H9 (cell line): ENCODE measurements around the gene SPRTN. TPM values are rescaled to one million over a fixed set of nuclear protein-coding genes. Genes with fewer than 3 reads are reported as not detected.

Experiments used
- DNase-seq: peaks from one replicate; pipeline ENCODE4 v3.0.0-alpha.2; 2017
- H2AFZ ChIP-seq: one replicate; pipeline ENCODE4 v1.6.1; 2013; ENCODE audit warnings: mild to moderate bottlenecking, low read length, control low read depth, moderate library complexity
- H2AK5ac ChIP-seq: 2 replicates; pipeline ENCODE4 v1.6.1; 2013; ENCODE audit warnings: low read length, control low read depth, mixed read lengths; ENCODE audit not compliant: insufficient read length
- H2BK120ac ChIP-seq: one replicate; pipeline ENCODE4 v1.6.1; 2013; ENCODE audit warnings: low read depth, mild to moderate bottlenecking, low read length, control low read depth, inconsistent platforms; ENCODE audit not compliant: poor library complexity, severe bottlenecking
- H2BK12ac ChIP-seq: 2 replicates; pipeline ENCODE4 v1.6.1; 2013; ENCODE audit warnings: low read length, control low read depth, mixed read lengths, low read depth; ENCODE audit not compliant: insufficient read length
- H2BK15ac ChIP-seq: 2 replicates; pipeline ENCODE4 v1.6.1; 2013; ENCODE audit warnings: low read depth, low read length, control low read depth
- H2BK20ac ChIP-seq: one replicate; pipeline ENCODE4 v1.6.1; 2013; ENCODE audit warnings: low read depth, mild to moderate bottlenecking, low read length, control low read depth, inconsistent platforms; ENCODE audit not compliant: poor library complexity, severe bottlenecking
- H2BK5ac ChIP-seq: 2 replicates; pipeline ENCODE4 v1.6.1; 2013; ENCODE audit warnings: low read length, control low read depth, mixed read lengths; ENCODE audit not compliant: insufficient read length
- H3K14ac ChIP-seq: 2 replicates; pipeline ENCODE4 v1.6.1; 2013; ENCODE audit warnings: low read length, control low read depth; ENCODE audit not compliant: insufficient read depth
- H3K18ac ChIP-seq: 2 replicates; pipeline ENCODE4 v1.6.1; 2013; ENCODE audit warnings: low read depth, mild to moderate bottlenecking, mixed read lengths, low read length, control low read depth; ENCODE audit not compliant: insufficient read length
- H3K23ac ChIP-seq: 2 replicates; pipeline ENCODE4 v1.6.1; 2013; ENCODE audit warnings: low read length, control low read depth, mixed read lengths, low read depth; ENCODE audit not compliant: insufficient read length
- H3K23me2 ChIP-seq: 2 replicates; pipeline ENCODE4 v1.6.1; 2013; ENCODE audit warnings: low read depth, mild to moderate bottlenecking, mixed read lengths, low read length, control low read depth; ENCODE audit not compliant: insufficient read length, poor library complexity, severe bottlenecking
- H3K27ac ChIP-seq: 2 replicates; pipeline ENCODE4 v1.5.1; 2013; ENCODE audit warnings: low read length, control low read depth, mixed read lengths, low read depth; ENCODE audit not compliant: insufficient read length
- H3K27me3 ChIP-seq: 2 replicates; pipeline ENCODE4 v1.6.1; 2013; ENCODE audit warnings: low read length, control low read depth, inconsistent platforms; ENCODE audit not compliant: insufficient read depth
- H3K4ac ChIP-seq: 2 replicates; pipeline ENCODE4 v1.6.1; 2013; ENCODE audit warnings: low read depth, mild to moderate bottlenecking, control low read depth, inconsistent platforms, low read length, moderate library complexity
- H3K4me1 ChIP-seq: 2 replicates; pipeline ENCODE4 v1.6.1; 2013; ENCODE audit warnings: low read length, control low read depth, inconsistent platforms; ENCODE audit not compliant: insufficient read depth
- H3K4me2 ChIP-seq: 2 replicates; pipeline ENCODE4 v1.6.1; 2013; ENCODE audit warnings: low read length, control low read depth, mixed read lengths; ENCODE audit not compliant: insufficient read length, insufficient read depth
- H3K56ac ChIP-seq: 2 replicates; pipeline ENCODE4 v1.6.1; 2013; ENCODE audit warnings: low read depth, mild to moderate bottlenecking, mixed read lengths, low read length, control low read depth; ENCODE audit not compliant: insufficient read length
- H3K79me1 ChIP-seq: 2 replicates; pipeline ENCODE4 v1.6.1; 2013; ENCODE audit warnings: low read depth, mild to moderate bottlenecking, moderate library complexity, low read length, control low read depth, inconsistent platforms; ENCODE audit not compliant: insufficient read depth, poor library complexity, severe bottlenecking
- H3K79me2 ChIP-seq: 2 replicates; pipeline ENCODE4 v1.6.1; 2013; ENCODE audit warnings: low read length, control low read depth, inconsistent platforms; ENCODE audit not compliant: insufficient read depth
- H3K9ac ChIP-seq: 2 replicates; pipeline ENCODE4 v1.6.1; 2013; ENCODE audit warnings: low read length, control low read depth, mixed read lengths; ENCODE audit not compliant: insufficient read length; ENCODE audit errors: extremely low read depth
- H3K9me3 ChIP-seq: one replicate; pipeline ENCODE4 v1.6.1; 2013; ENCODE audit warnings: low read depth, low read length, inconsistent platforms; ENCODE audit not compliant: control insufficient read depth
- H3T11ph ChIP-seq: one replicate; pipeline ENCODE4 v1.6.1; 2013; ENCODE audit warnings: mild to moderate bottlenecking, low read length, control low read depth, inconsistent platforms
- H4K20me1 ChIP-seq: one replicate; pipeline ENCODE4 v1.6.1; 2013; ENCODE audit not compliant: control insufficient read depth, insufficient read length, insufficient read depth
- H4K5ac ChIP-seq: 2 replicates; pipeline ENCODE4 v1.6.1; 2013; ENCODE audit warnings: low read depth, mild to moderate bottlenecking, mixed read lengths, low read length, control low read depth; ENCODE audit not compliant: insufficient read length
- H4K8ac ChIP-seq: replicated peaks from 2 replicates; pipeline ENCODE4 v1.6.1; 2013; ENCODE audit warnings: low read length, control low read depth, mixed read lengths, low read depth; ENCODE audit not compliant: insufficient read length
- H4K91ac ChIP-seq: 2 replicates; pipeline ENCODE4 v1.6.1; 2013; ENCODE audit warnings: low read depth, mild to moderate bottlenecking, moderate library complexity, mixed read lengths, low read length, control low read depth; ENCODE audit not compliant: insufficient read length
- H3K27ac Mint-ChIP-seq, 3 experiments: 2 replicates in 2 of 3; 3 replicates in 1 of 3; pipeline ENCODE4 v1.8.0; 2020 to 2021; ENCODE audit warnings: mixed read lengths in 3 of 3, mild to moderate bottlenecking in 1 of 3, moderate library complexity in 1 of 3
- H3K27me3 Mint-ChIP-seq: 2 replicates; pipeline ENCODE4 v1.8.0; 2021; ENCODE audit warnings: low read depth, mild to moderate bottlenecking, moderate library complexity, mixed read lengths
- H3K36me3 Mint-ChIP-seq, 3 experiments: 2 replicates in 2 of 3; 3 replicates in 1 of 3; pipeline ENCODE4 v1.8.0; 2020 to 2021; ENCODE audit warnings: low read depth in 3 of 3, mixed read lengths in 3 of 3; ENCODE audit not compliant: insufficient read depth in 1 of 3
- H3K4me1 Mint-ChIP-seq, 2 experiments: 2 replicates each; pipeline ENCODE4 v1.8.0; 2020; ENCODE audit warnings: mixed read lengths in 2 of 2
- H3K4me3 Mint-ChIP-seq, 2 experiments: 2 replicates in 1 of 2; 3 replicates in 1 of 2; pipeline ENCODE4 v1.8.0; 2020 to 2021; ENCODE audit warnings: mild to moderate bottlenecking in 2 of 2, mixed read lengths in 2 of 2, moderate library complexity in 1 of 2
- H3K9me3 Mint-ChIP-seq, 2 experiments: 2 replicates in 1 of 2; 3 replicates in 1 of 2; pipeline ENCODE4 v1.8.0; 2020; ENCODE audit warnings: mild to moderate bottlenecking in 2 of 2, mixed read lengths in 2 of 2, moderate library complexity in 1 of 2
- CTCF ChIP-seq: fragments of 200-600 bp; sonication (generic); conservative IDR thresholded peaks from 3 replicates; pipeline ENCODE4 v1.8.0; 2021; ENCODE audit warnings: antibody characterized with exemption, mild to moderate bottlenecking
- WGBS: extraction: QIAGEN DNeasy Blood & Tissue Kit; methylation state at CpG from one replicate; pipeline ENCODE4 v1.1.7; 2013; ENCODE audit warnings: missing lambda C conversion rate, low lambda C conversion rate, mixed read lengths; ENCODE audit not compliant: insufficient read length; ENCODE audit errors: extremely low coverage; 5-methylcytosine and 5-hydroxymethylcytosine counted together
- total RNA-seq: library from RNA; stranded (reverse); gene quantifications from 2 replicates; pipeline ENCODE4 v1.2.1, GENCODE V29; 2021

SPRTN gene
- total RNA-seq, 1 experiment from 2014 or later = 14.8 TPM

DNA sequence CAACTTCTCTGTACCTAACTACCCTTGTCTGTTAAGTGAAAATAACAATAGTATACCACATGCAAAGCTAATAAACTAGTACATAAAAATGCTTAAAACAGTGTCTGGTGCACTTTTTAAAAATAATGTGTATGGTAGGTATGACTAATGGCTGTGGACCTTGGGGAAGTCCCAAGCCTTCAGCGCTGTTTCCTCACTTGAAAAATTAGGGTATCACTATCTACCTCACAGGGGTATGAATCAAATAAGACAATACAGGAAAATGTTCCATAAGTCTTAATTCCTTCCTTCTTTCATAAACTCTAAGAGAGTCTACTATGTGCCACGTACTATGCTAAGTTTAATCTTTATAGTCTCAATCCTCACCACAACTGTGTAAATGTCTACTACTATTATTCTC lies 52.0 kb downstream of the SPRTN start:
- Histone ChIP-seq H2BK5ac (no peak overlapping the region), H2BK15ac (no peak overlapping the region), H3K14ac (no peak overlapping the region), H3K4ac (no peak overlapping the region), H3K23ac (no peak overlapping the region), H2AK5ac (no peak overlapping the region), H3K79me2 (no peaks in the 10 kb centered on the region), H3K27me3 (no peaks in the 10 kb centered on the region), H3K4me2 (no peak overlapping the region), H2BK120ac (no peak overlapping the region), H4K8ac (no peak overlapping the region), H4K5ac (no peak overlapping the region), H3K4me1 (peaks cover under 1% of the 10 kb centered on the region; the same call in 1 of the 2 replicates), H2AFZ (no peak overlapping the region), H2BK20ac (no peak overlapping the region), H3T11ph (no peak overlapping the region), H3K9me3 (no peaks in the 10 kb centered on the region), H4K91ac (no peak overlapping the region), H3K18ac (no peak overlapping the region), H3K9ac (no peak overlapping the region), H3K27ac (no peak overlapping the region), H3K56ac (no peak overlapping the region), H2BK12ac (no peak overlapping the region), H4K20me1 (no peaks in the 10 kb centered on the region), H3K23me2 (no peaks in the 10 kb centered on the region), H3K79me1 (no peaks in the 10 kb centered on the region)
- Mint-ChIP-seq H3K27me3 (no peaks in the 10 kb centered on the region), H3K27ac (no peak overlapping the region), H3K4me3 (no peak overlapping the region), H3K9me3 (no peaks in the 10 kb centered on the region), H3K36me3 (no peaks in the 10 kb centered on the region), H3K4me1 (peaks cover 2% of the 10 kb centered on the region in 2 experiments; a peak in 3 of 4 replicates)
- no CpG with 5 or more reads among the region's 2 CpGs for WGBS
- TF ChIP-seq CTCF = no peak
- no peak for DNase-seq
